Brain microvascular endothelial cell (primary cell): ENCODE data around the gene TRIM10.

Experiments used
- DNase-seq: peaks from one replicate; pipeline ENCODE4 v3.0.0-alpha.2; 2020
- H3K27ac ChIP-seq: fragments of 250-450 bp; sonication (Bioruptor Pico); 2 replicates; pipeline ENCODE4 v1.5.1; 2020; ENCODE audit warnings: mild to moderate bottlenecking, moderate library complexity
- H3K27me3 ChIP-seq: fragments of 250-450 bp; sonication (Bioruptor Pico); replicated peaks from 2 replicates; pipeline ENCODE4 v1.5.1; 2020; ENCODE audit warnings: mild to moderate bottlenecking
- H3K36me3 ChIP-seq: fragments of 250-450 bp; sonication (Bioruptor Pico); replicated peaks from 2 replicates; pipeline ENCODE4 v1.5.1; 2020; ENCODE audit warnings: mild to moderate bottlenecking
- H3K4me3 ChIP-seq: 2 replicates; pipeline ENCODE4 v1.5.1; 2011; ENCODE audit warnings: low read depth, mild to moderate bottlenecking, control low read depth, low read length, moderate library complexity
- in situ Hi-C: cut with HindIII; loops from 2 replicates; pipeline ENCODE4 v1.10.0; 2017; ENCODE audit warnings: low sequenced_read_pairs, low pct_ligation_motif_present
- TF ChIP-seq, protein P1 (sequence below): IDR thresholded peaks from 2 replicates; pipeline ENCODE4 v1.5.1; 2011; ENCODE audit warnings: low read depth, mild to moderate bottlenecking, moderate library complexity, low read length, control low read depth, inconsistent platforms; ENCODE audit errors: missing control alignments

The TRIM10 gene

DNA sequence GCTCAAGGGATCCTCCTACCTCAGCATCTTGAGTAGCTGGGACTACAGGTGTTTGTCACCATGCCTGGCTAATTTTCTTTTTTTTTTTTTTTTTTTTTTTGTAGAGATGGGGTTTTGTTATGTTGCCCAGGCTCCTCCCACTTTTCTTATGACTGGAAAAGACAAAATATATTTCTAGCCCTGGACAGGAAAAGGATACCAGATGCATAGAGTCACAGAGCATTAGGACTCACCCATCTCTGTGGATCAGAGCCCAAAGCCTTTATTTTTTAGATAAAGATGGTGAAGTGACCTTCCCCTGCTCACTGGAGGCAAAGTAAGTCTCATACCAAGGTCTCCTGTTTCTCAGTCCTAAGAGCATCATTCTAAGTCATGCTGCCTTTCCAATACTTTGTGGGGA lies 3.4 kb downstream of the TRIM10 start:
- in situ Hi-C loops: no loop called here
- H3K4me3 ChIP-seq: no peak overlapping the region
- no peak overlapping the region for H3K27ac ChIP-seq
- TF ChIP-seq, protein P1, sequence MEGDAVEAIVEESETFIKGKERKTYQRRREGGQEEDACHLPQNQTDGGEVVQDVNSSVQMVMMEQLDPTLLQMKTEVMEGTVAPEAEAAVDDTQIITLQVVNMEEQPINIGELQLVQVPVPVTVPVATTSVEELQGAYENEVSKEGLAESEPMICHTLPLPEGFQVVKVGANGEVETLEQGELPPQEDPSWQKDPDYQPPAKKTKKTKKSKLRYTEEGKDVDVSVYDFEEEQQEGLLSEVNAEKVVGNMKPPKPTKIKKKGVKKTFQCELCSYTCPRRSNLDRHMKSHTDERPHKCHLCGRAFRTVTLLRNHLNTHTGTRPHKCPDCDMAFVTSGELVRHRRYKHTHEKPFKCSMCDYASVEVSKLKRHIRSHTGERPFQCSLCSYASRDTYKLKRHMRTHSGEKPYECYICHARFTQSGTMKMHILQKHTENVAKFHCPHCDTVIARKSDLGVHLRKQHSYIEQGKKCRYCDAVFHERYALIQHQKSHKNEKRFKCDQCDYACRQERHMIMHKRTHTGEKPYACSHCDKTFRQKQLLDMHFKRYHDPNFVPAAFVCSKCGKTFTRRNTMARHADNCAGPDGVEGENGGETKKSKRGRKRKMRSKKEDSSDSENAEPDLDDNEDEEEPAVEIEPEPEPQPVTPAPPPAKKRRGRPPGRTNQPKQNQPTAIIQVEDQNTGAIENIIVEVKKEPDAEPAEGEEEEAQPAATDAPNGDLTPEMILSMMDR: no peak
- DNase-seq: no peak
- H3K36me3 ChIP-seq: no peaks in the 10 kb centered on the region
- no peaks in the 10 kb centered on the region for H3K27me3 ChIP-seq

DNA sequence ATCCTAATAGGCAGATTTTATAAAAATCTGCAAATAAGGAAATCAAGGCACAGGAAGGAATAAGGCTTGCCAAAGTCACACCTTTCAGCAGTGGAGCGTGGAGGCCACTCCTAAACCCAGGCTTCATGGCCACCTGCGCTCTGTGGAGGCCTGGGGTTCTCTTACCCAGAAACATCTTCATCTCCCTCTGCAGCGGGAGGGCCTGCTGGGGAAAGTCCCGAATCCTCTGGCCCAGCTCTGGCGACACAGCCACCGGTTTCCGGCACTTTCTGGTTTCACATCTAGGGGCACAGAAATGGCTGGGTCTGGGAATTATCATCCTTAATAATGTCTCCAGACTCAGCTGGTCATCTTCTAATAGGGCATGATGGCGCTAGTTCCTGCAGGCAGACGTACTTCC lies 4.2 kb downstream of the TRIM10 start:
- in situ Hi-C loops: no loop called here
- Histone ChIP-seq H3K27me3 (no peaks in the 10 kb centered on the region), H3K36me3 (no peaks in the 10 kb centered on the region), H3K4me3 (no peak overlapping the region), H3K27ac (no peak overlapping the region)
- TF ChIP-seq, protein P1: no peak
- no peak for DNase-seq

DNA sequence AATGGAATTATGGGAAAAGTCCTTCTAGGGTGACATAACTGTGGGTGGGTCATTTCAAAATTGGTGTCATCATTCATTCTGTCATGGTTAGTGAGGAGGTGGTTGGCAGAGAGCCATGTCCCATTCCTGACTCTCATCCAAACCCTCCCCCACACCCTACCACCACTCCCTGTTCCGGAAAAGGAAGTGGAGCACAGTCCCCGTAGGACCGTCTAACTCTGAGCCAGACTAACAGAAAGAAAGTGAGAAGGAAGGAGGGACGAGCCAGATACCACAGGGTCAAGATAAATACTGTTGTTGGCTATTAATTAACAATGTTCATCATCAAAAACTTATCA lies 4.8 kb downstream of the TRIM10 start:
- H3K4me3 ChIP-seq: no peak overlapping the region
- H3K27ac ChIP-seq: no peak overlapping the region
- TF ChIP-seq, protein P1: no peak
- no peaks in the 10 kb centered on the region for H3K36me3 ChIP-seq
- in situ Hi-C loops: no loop called here
- H3K27me3 ChIP-seq: no peaks in the 10 kb centered on the region
- peak; percentile 11 for DNase-seq

DNA sequence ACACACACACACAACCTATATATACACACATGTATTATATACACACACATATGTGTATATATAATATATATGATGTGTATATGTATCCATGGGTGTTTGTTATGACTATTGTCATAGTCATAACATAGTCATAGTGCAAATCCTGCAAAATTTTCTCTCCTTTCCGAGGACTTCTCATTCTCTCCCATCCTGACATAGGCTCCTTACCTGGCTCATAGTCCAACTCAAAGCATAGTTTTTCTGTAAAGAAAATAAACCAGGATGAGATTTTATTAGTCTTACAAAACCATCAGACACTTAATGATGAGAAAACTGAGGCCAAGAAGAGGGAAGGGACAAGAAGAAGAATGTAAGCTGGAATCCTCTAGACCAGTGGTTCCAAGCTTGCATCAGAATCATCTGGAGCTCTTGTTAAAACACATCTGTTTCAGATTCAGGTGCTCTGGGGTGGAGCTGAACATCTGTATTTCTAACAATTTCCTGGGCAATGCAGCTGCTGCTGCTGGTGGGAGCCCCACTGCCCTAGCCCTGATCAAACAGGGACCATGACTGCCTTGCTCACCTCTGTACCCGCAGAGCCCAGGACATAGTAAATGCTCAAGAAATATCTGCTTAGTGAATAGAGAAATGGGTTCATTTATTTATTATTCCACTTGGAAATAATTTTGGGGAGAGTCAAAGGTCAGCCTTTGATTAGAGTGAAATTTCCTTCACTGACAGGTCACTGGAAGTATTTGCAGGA lies 5.3 kb downstream of the TRIM10 start:
- H3K27ac ChIP-seq: no peak overlapping the region
- no peaks in the 10 kb centered on the region for H3K27me3 ChIP-seq
- no peak for DNase-seq
- no peak overlapping the region for H3K4me3 ChIP-seq
- in situ Hi-C loops: no loop called here
- TF ChIP-seq, protein P1: no peak
- no peaks in the 10 kb centered on the region for H3K36me3 ChIP-seq

DNA sequence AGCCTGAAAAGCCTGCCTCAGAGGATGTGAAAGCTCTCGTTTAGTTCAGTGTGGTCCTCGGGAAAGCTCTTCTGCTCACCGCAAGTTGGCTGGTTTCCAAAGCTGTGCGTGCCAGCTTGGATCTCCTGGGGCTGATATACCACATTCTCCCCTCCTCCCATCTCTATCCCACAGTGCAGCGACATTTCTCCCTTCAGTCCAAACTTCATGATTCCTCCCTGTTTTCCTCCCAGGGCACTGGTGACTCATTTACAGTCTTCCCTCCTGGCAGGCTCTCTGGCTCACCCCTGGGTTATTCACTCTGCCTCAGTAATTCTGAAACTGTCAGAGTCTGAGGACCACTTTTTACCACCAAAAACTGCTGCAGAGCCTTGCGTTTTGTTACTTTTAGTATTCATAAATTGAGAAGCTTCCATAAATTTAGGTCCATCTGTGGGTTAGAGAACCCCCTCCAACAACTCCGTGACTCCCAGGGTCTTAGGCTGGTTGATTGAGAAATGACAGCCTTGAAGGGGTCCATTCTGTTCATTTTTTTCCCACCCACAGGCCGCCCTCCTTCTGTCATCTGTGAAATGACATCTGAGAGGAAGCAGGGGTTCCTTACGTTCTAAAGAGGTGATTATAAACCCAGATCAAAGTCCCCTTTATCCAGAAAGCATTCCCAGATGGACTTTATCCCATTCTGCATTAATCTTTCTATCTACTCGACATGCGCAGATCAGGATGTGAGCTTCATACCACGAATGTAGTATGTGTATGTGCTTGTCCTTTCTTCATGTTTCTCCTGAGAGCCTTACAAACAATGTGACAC lies 6.1 kb downstream of the TRIM10 start:
- Histone ChIP-seq H3K4me3 (no peak overlapping the region), H3K36me3 (no peaks in the 10 kb centered on the region), H3K27me3 (no peaks in the 10 kb centered on the region), H3K27ac (no peak overlapping the region)
- TF ChIP-seq, protein P1: no peak
- DNase-seq: peak; percentile 32
- in situ Hi-C loops: no loop called here

DNA sequence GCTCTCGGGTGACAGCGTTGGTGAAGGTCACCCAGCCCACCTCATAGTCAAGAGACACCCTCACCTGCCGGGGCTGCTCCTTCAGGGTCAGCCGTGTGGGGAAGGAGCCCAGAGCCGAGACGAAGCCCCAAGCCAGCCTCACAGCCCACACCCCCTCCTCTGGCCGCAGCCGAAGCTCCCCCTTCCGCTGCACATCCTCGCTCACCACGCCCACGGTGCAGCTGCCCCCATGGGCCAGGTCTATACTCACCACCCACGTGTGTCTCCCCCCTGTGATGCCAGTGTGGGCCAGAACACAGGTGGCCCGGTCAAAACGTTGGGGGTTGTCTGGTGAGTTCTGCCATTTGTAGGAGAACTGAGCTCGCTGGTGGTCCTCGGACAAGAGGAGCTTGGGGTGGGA lies 7.0 kb downstream of the TRIM10 start:
- in situ Hi-C loops: no loop called here
- H3K27me3 ChIP-seq: no peaks in the 10 kb centered on the region
- DNase-seq: no peak

More for the DNA sequence above, 7.0 kb downstream of the TRIM10 start:
- H3K36me3 ChIP-seq: no peaks in the 10 kb centered on the region
- H3K4me3 ChIP-seq: no peak overlapping the region
- TF ChIP-seq, protein P1: no peak
- no peak overlapping the region for H3K27ac ChIP-seq
